GM19463 (cell line): ENCODE data around the gene LSM5.
"Not testable (repeated sequence)": the region's sequence is repeated elsewhere in the genome, so short reads cannot be mapped to it uniquely, and the experiment has no call there.

Experiments used
- ATAC-seq: cut with Tn5 transposase; IDR thresholded peaks from one replicate; pipeline ENCODE4 v1.9.1; 2021; ENCODE audit warnings: mild to moderate bottlenecking, moderate library complexity; ENCODE audit not compliant: unreplicated experiment

The LSM5 gene

DNA sequence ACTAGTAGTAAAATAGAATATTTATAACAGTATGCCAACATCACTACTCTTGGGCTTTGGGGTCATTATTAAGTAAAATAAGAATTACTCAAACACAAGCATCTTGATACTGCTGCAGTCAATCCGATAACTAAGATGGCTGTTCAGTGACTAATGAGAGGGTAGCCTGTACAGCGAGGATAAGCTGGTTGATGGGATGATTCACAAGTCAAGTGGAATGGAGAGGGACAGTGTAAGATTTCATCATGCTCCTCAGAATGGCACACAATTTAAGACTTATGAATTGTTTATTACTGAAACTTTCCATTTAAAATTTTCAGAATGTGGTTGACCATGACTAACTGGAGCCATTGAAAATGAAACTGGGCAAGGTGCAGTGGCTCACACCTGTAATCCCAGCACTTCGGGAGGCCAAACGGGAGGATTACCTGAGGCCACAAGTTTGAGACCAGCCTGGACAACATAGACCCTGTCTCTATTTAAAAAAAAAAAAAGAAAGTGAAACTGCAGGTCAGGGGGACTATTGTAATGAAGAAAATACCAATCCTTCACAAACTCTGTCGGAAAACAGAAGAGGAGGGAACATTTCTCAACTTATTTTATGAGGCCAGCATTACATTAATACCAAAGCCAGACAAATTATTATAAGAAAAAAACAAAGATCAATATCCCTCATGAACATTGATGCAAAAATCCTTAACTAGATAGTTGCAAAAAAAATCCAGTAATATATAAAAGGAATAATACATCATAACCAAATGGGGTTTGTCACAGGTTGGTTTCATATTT lies 16.3 kb upstream of the LSM5 start:
- peak; percentile 76 for ATAC-seq

DNA sequence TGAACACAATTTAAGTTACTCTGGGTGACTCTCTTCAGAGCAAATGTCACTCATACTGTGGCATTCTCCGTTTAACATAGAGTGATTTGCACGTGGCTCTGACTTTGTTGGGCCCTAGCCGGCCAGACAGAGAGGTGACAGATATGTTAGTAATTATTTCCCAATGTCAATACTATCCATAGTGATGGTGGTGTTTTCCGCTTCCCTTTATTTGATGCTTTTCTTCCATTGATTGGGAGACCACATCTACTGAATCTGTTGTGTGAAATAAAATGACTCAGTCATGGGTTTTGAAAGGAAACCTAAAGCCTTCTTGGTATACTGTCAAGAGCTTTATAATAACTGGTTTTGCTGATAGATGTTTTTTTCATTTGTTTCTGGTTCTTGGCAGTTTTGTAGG lies 12.5 kb upstream of the LSM5 start:
- ATAC-seq = no peak

DNA sequence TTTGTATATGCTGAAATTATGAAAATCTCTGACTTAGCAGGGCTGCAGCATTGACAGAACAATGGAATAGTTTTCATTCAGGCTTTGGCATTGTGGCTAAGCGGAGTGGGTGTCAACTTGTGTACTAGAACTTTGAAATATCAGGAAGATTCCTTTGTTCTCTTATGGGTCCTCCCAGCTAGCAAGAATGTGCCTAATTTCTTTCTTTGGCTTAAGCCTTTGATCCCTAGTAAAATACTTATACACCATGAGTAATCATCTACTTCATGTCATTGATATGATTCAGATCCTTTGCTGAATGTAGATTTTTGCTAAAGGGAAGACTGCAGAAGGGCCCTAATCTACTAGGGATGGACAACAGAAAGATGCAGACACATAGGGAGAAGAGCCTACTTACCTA lies 11.3 kb upstream of the LSM5 start:
- no peak for ATAC-seq

DNA sequence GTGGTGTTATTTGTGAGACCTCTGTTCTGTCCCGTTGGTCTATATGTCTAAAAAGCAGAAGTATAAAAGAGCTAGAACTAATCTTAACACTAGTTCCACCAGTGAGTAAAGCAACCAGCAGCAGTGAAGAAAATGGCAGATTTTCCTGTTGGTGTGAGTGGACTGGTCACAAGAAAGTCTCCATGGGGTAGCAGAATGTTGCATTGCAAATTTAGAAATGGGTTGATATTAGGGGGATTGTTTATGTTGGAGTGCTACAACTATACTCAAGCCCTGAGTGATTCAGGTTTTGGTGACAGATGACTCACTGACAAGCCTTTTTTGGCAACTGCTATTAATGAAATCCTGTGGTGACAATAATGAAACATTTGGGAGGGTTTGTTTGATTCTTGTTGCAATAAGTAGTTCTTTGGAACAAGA lies 10.8 kb upstream of the LSM5 start:
- ATAC-seq = peak; percentile 68

DNA sequence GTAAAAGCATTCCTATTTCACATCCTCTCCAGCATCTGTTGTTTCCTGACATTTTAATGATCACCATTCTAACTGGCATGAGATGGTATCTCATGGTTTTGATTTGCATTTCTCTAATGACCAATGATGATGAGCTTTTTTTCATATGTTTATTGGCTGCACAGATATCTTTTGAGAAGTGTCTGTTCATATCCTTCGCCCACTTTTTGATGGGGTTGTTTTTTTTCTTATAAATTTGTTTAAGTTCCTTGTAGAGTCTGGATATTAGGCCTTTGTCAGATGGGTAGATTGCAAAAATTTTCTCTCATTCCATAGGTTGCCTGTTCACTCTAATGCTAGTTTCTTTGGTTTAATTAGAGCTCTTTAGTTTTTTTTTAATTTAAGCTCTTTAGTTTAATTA lies 10.0 kb upstream of the LSM5 start:
- not testable (repeated sequence) for ATAC-seq

DNA sequence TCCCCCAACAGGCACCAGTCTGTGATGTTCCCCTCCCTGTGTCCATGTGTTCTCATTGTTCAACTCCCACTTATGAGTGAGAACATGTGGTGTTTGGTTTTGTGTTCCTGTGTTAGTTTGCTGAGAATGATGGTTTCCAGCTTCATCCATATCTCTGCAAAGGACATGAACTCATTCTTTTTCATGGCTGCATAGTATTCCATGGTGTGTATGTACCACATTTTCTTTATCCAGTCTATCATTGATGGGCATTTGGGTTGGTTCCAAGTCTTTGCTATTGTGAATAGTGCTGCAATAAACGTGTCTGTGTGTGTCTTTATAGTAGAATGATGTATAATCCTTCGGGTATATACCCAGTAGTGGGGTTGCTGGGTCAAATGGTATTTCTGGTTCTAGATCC lies 9.6 kb upstream of the LSM5 start:
- ATAC-seq = not testable (repeated sequence)

DNA sequence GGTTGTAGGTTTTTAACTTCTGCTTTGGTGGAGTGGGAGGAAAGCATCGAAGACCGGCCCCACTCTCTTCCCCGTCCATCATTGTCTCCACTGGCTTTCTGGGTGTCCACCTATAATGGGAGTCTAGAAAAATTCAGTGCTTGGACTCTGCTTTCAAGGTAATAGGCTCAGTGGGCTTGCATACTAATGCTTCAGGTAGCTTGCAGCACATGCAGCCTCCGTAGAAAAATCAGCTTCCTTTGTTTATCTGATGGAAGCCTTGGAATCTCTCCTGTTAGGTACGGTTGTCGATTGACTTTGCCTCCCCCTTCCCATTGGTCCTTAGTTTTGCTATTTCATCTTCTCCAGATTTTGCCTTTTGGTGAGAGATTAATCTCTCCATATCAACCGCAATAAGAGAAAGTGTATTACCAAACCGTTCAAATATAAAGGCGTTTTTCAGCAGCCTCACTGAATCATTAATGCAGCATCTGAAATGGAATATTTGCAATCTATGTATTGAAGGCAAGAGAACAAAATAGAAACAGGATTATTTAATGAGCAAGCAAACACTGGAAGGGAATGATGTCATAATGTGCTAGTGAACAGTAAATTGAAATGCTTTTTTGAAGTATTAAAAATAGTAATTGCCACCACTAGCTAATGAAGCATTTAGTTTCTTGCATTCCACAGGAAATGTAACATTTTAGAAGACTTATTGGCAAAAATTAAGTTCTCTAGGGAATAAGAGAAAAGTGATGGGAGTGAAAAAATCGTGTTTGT lies 6.1 kb upstream of the LSM5 start:
- no peak for ATAC-seq

DNA sequence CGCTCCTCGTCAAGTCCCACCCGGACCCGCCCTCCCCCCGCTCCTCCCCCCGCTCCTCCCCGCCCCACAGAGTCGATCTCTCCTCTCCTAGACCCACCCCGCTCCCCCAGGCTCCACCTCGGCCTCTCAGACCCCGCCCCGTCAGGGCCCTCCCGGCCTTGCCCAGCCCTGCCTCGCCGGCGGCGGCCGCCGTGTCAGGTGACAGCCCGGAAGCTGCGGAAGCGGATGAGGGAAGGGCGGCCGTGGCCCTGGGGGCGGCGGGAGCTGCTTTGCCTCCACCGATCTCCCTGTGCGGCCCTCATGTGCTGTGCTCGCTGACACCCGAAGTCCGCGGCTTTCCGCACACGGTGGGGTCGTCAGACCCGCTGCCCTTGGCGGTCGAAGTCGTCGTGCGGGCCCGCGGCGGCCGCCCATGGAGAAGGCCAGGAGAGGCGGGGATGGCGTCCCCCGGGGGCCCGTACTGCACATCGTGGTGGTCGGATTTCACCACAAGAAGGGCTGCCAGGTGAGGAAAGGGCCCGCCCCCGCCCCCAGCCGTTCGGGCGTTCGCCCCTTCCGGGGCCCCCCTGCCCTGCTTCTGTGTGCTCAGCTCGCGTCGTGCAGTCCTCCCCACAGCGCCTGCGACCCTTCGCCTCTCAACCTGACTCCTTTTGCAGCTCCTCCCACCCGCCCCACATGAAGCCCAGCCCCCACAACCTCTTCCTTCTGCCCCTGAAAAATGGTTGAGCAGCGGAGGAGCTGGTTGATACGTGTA lies 5.3 kb upstream of the LSM5 start, which contains the start of gene AVL9:
Gene AVL9 (plus strand): TSS at position 192 of the 754 bp plus-strand sequence. CDS start 221 bp downstream, at position 413.
- peak; percentile 95 for ATAC-seq

DNA sequence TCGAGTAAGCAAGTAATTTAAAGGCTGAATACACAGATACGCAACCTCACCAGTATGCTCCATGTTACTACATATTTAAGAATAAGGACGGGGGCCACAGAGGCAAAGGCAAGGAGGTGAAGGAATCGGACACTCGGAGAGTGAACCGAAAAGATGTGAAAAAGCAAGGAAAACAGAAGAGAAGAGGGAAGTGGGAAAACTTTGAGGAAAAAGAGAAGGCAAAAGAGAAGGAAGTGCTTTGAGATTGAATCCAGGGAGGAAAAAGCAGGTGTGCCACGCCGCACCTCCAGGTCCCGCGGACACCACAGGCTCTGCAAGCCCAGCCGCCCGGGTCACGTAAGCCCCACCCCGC lies 4.7 kb upstream of the LSM5 start:
- no peak for ATAC-seq

DNA sequence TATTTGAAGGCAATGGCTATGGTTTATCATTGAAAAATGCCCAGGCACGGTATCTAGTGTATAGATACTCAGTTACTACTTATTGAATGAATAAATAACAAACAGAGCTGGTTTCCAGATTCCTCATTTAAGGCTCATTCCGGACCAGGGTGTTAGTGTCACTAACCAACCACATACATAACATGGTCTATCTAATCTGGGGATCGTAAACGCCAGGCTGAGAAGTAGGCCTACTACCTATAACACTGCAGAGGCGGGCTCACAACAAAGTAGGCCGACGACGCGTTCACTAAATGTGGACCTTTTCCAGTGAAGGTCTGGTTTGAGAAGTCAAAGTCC lies 423 bp downstream of the LSM5 start:
- ATAC-seq = peak; percentile 16

DNA sequence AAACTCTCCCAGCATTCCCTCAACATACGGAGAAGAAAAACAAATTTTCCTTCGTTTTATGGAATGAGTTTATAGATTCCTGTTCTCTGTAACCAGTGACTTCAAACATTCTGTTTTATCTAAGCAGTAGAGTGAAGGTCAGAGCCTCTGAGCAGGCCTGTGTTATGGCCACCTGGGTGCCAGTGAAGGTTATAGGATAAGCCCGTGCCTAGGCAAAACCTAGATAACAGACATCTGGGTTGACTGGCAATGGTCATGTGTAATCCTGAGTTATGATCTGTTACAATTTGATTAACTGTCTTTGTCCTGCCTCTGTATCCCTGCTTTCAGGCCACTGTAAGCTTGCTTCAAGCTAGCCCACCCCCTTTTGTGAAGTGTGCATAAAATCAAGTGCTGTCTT lies 8.3 kb downstream of the LSM5 start:
- ATAC-seq = no peak

DNA sequence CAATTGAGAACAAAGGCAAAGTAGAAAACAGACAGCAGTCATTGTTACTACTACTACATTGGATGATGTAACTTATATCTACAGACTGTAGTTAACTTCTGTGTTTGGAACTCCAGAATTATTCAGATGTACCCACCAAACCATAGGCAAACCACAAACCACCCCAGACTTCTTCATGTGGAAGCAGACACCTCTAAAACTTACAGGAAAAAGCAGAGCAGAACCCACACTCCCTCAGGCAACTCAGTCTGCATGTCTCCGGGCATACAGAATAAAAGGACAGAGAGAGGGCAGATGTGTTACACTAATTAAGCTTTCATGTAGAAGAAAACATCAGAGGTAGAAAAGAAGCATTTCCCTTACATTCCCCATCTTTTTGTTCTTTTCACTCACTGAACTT lies 9.0 kb downstream of the LSM5 start:
- no peak for ATAC-seq

DNA sequence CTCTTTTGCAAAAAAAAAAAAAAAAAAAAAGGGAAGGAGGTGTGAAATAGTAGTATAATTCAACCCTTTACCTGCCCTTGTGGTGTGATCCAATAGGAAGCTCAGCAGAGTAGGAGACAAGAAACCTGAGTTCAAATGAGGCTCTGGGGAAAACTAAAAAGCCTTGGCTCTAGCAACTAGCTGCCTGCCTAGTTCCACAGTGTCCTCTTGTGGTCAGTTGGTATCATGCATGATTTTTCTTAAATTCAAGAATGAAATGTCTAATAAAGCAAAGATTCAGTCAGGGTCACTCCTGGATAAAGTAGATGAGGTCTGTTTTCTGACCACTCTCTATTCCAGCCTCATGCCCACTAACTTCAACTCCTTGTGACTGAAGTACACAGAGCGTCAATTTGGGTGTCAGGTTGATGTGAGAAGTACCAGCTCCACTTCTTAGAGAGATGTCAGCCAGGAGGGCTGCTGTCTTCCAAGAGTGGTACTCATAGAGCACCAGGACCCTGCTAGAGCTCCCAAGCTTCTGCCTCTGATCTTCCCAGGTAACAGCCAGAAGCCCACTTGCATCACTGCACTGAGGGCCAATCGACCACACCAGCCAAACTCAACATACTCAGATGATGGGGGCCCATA lies 10.5 kb downstream of the LSM5 start:
- ATAC-seq = no peak

DNA sequence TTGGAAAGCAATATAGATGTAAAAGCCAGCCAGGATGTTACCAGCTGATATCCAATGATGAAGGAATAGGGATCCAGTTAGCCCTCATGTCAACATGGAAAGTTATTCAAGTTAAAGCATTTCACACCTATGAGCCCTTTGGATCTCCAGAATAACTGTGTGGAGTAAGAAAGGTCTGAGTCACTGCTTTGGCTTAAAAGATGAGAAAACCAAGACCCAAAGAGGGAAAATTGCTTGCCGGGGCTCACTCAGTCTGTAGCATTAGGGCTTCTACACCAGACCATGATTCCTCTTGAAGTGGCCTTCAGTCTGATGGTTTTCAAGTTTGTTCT lies 12.6 kb downstream of the LSM5 start:
- no peak for ATAC-seq

DNA sequence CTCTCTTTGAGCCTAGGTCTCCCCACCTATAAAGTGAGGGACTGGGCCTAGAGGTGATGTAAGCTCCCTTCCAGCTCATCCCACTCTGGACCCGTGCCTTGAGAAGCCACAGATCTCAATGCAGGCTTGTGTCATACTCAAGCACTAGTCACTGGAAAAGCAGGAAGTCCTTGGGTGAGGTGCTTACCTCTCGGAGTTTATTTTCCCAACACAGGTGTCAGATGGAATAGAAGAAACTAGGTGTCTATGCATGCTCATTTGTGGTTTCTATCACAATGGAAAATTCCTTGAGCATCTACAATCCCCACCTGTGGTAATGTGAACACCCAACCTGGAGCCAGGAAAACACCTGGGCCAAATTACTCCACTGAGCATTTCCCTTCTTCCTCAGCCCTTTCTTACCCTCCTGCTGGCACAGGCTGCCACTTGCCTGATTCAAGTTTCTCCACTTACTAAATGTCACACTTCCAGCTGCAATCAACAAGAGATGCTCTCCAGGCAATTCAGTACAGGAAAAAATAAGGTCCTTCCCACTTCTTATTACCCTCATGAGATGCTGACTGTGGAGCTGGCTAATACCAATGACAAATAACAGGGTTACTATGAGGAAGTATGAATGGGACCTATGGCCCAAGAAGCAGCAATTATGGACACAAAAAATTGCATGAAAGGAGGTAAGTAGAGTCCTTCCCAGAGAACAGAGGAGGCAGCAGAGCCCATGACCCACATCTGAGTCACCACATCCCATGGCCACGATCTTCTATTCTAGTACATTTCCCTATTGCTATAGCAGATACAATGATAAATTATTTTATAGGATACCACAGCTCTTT lies 13.1 kb downstream of the LSM5 start:
- no peak for ATAC-seq

DNA sequence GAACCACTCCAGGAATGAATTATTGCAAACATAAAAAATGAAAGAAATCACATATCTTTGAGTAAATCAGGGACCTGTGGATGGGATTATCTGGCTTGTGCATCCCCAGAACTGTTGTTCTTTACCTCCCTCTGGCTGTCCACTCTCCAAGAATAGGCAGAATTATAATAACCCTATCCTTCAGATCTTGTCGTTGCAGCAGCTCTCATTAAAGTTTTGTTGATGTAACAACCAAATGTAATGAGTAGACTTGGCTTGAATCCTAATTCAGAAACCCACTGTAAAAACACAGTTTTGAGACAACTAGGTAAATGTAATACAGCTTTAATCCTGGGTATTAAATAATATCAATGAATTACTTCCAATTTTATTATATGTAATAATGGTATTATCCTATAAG lies 16.2 kb downstream of the LSM5 start:
- no peak for ATAC-seq

DNA sequence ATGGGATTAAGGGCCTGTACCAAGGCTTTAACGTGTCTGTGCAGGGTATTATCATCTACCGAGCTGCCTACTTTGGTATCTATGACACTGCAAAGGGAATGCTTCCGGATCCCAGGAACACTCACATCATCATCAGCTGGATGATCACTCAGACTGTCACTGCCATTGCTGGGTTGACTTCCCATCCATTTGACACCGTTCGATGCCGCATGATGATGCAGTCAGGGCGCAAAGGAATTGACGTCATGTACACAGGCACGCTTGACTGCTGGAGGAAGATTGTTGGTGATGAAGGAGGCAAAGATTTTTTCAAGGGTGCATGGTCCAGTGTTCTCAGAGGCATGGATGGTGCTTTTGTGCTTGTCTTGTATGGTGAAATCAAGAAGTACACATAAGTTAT lies 18.2 kb downstream of the LSM5 start:
- no peak for ATAC-seq

DNA sequence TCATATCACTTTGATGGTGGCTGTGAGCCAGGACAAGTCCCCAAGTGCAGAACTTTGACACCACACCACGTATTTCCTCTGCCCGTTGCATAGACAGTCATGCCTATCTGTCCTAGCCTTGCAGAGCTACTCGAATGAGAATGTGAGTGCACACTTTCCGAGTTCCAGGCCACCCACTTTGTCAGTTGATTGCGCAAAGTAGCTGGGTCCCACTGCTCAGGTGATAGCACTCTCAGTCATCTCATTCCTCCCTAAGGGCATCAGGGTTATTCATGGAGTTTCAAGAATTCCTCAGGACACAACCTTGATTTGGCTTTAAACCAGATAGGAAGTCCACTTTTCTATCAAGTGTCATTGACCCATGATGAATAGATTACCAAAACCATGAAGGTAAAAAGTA lies 19.3 kb downstream of the LSM5 start:
- no peak for ATAC-seq

DNA sequence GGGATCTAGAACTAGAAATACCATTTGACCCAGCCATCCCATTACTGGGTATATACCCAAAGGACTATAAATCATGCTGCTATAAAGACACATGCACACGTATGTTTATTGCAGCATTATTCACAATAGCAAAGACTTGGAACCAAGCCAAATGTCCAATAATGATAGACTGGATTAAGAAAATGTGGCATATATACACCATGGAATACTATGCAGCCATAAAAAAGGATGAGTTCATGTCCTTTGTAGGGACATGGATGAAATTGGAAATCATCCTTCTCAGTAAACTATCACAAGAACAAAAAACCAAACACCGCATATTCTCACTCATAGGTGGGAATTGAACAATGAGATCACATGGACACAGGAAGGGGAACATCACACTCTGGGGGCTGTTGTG lies 20.2 kb downstream of the LSM5 start:
- not testable (repeated sequence) for ATAC-seq

DNA sequence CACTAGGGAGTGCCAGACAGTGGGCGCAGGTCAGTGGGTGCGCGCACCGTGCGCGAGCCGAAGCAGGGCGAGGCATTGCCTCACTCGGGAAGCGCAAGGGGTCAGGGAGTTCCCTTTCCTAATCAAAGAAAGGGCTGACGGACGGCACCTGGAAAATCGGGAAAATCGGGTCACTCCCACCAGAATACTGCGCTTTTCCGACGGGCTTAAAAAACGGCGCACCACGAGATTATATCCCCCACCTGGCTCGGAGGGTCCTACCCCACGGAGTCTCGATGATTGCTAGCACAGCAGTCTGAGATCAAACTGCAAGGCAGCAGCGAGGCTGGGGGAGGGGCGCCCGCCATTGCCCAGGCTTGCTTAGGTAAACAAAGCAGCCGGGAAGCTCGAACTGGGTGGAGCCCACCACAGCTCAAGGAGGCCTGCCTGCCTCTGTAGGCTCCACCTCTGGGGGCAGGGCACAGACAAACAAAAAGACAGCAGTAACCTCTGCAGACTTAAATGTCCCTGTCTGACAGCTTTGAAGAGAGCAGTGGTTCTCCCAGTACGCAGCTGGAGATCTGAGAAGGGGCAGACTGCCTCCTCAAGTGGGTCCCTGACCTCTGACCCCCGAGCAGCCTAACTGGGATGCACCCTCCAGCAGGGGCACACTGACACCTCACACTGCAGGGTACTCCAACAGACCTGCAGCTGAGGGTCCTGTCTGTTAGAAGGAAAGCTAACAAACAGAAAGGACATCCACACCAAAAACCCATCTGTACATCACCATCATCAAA lies 25.4 kb downstream of the LSM5 start:
- ATAC-seq = not testable (repeated sequence)
